Activated T-helper 17 cell treated with anti-CD3 and anti-CD28 coated beads, Interleukin-2, amount 50 U/mL, for 72 hours (primary cell): ENCODE measurements around the gene KIF3C. TPM values are rescaled to one million over a fixed set of nuclear protein-coding genes. Genes with fewer than 3 reads are reported as not detected.
"Not testable (repeated sequence)": the region's sequence is repeated elsewhere in the genome, so short reads cannot be mapped to it uniquely, and the experiment has no call there.

ENCODE experiments used
- ATAC-seq: fragments of 150-1000 bp; cut with Tn5 transposase; replicated peaks from 2 replicates; pipeline ENCODE4 v1.10.0; 2021; ENCODE audit warnings: mild to moderate bottlenecking, moderate library complexity
- H3K27ac Mint-ChIP-seq: one replicate; pipeline ENCODE4 v1.8.0; 2022; ENCODE audit warnings: mixed read lengths
- H3K27me3 Mint-ChIP-seq: one replicate; pipeline ENCODE4 v1.8.0; 2022; ENCODE audit warnings: mixed read lengths
- H3K36me3 Mint-ChIP-seq: one replicate; pipeline ENCODE4 v1.8.0; 2022; ENCODE audit warnings: low read depth, mild to moderate bottlenecking, mixed read lengths
- H3K4me1 Mint-ChIP-seq: one replicate; pipeline ENCODE4 v1.8.0; 2022; ENCODE audit warnings: mixed read lengths
- H3K4me3 Mint-ChIP-seq: one replicate; pipeline ENCODE4 v1.8.0; 2022; ENCODE audit warnings: mild to moderate bottlenecking, mixed read lengths
- H3K9me3 Mint-ChIP-seq: one replicate; pipeline ENCODE4 v1.8.0; 2022; ENCODE audit warnings: mixed read lengths
- total RNA-seq, 2 donors: library from RNA; stranded (reverse); gene quantifications; one replicate each; pipeline ENCODE4 v1.2.3, GENCODE V29; 2022

The KIF3C gene
- total RNA-seq, 2 donors from 2014 or later, result 3.0 to 3.4 TPM

- no peak overlapping the region for H3K27ac Mint-ChIP-seq
- H3K4me3 Mint-ChIP-seq, result no peak overlapping the region
- H3K36me3 Mint-ChIP-seq, result no peaks in the 10 kb centered on the region
- no peak for ATAC-seq
- no peaks in the 10 kb centered on the region for H3K9me3 Mint-ChIP-seq
- H3K4me1 Mint-ChIP-seq, result peaks cover 11% of the 10 kb centered on the region
- no peaks in the 10 kb centered on the region for H3K27me3 Mint-ChIP-seq
Measured at GRCh38 chr2:25960396-25960795, 21.9 kb downstream of the KIF3C start.

- not testable (repeated sequence) for H3K36me3 Mint-ChIP-seq
Measured at GRCh38 chr2:25958611-25959010, 23.7 kb downstream of the KIF3C start.

GRCh38 chr2:25957743-25958142, 24.6 kb downstream of the KIF3C start:
- peaks cover 11% of the 10 kb centered on the region for H3K4me1 Mint-ChIP-seq
- H3K27me3 Mint-ChIP-seq, result no peaks in the 10 kb centered on the region
- no peak overlapping the region for H3K27ac Mint-ChIP-seq
- H3K4me3 Mint-ChIP-seq, result no peak overlapping the region
- no peaks in the 10 kb centered on the region for H3K9me3 Mint-ChIP-seq
- H3K36me3 Mint-ChIP-seq, result no peaks in the 10 kb centered on the region
- ATAC-seq, result no peak

More at GRCh38 chr2:25958611-25959010, 23.7 kb downstream of the KIF3C start:
- H3K27me3 Mint-ChIP-seq, H3K4me3 Mint-ChIP-seq, H3K9me3 Mint-ChIP-seq, ATAC-seq, H3K27ac Mint-ChIP-seq: not testable (repeated sequence)
- peaks cover 11% of the 10 kb centered on the region for H3K4me1 Mint-ChIP-seq

GRCh38 chr2:25955869-25956535, 26.3 kb downstream of the KIF3C start:
- ATAC-seq, result no peak
- Mint-ChIP-seq H3K4me1 (peaks cover 3% of the 10 kb centered on the region), H3K27me3 (no peaks in the 10 kb centered on the region), H3K9me3 (no peaks in the 10 kb centered on the region), H3K27ac (no peak overlapping the region), H3K4me3 (no peak overlapping the region), H3K36me3 (no peaks in the 10 kb centered on the region)

- no peak for ATAC-seq
- no peaks in the 10 kb centered on the region for H3K4me1 Mint-ChIP-seq
- no peaks in the 10 kb centered on the region for H3K27me3 Mint-ChIP-seq
- no peak overlapping the region for H3K4me3 Mint-ChIP-seq
- no peaks in the 10 kb centered on the region for H3K36me3 Mint-ChIP-seq
- no peaks in the 10 kb centered on the region for H3K9me3 Mint-ChIP-seq
- H3K27ac Mint-ChIP-seq, result no peak overlapping the region
Measured at GRCh38 chr2:25955036-25955435, 27.3 kb downstream of the KIF3C start.

GRCh38 chr2:25954199-25954752, 28.0 kb downstream of the KIF3C start:
- Mint-ChIP-seq H3K9me3 (no peaks in the 10 kb centered on the region), H3K4me3 (no peak overlapping the region), H3K4me1 (no peaks in the 10 kb centered on the region), H3K27me3 (no peaks in the 10 kb centered on the region), H3K36me3 (no peaks in the 10 kb centered on the region), H3K27ac (no peak overlapping the region)
- no peak for ATAC-seq

GRCh38 chr2:25951071-25951547, 31.2 kb downstream of the KIF3C start:
- H3K36me3 Mint-ChIP-seq, result no peaks in the 10 kb centered on the region
- no peaks in the 10 kb centered on the region for H3K9me3 Mint-ChIP-seq
- H3K4me1 Mint-ChIP-seq, result no peaks in the 10 kb centered on the region
- no peak overlapping the region for H3K27ac Mint-ChIP-seq
- H3K4me3 Mint-ChIP-seq, result no peak overlapping the region
- H3K27me3 Mint-ChIP-seq, result no peaks in the 10 kb centered on the region
- peak; percentile 96 for ATAC-seq

- H3K27ac Mint-ChIP-seq, result peak overlapping the region; percentile 55
- no peaks in the 10 kb centered on the region for H3K36me3 Mint-ChIP-seq
- no peaks in the 10 kb centered on the region for H3K4me1 Mint-ChIP-seq
- H3K4me3 Mint-ChIP-seq, result no peak overlapping the region
- H3K27me3 Mint-ChIP-seq, result no peaks in the 10 kb centered on the region
- no peaks in the 10 kb centered on the region for H3K9me3 Mint-ChIP-seq
- ATAC-seq, result no peak
Measured at GRCh38 chr2:25948437-25948836, 33.9 kb downstream of the KIF3C start.

- ATAC-seq, result no peak
- Mint-ChIP-seq H3K27ac (no peak overlapping the region), H3K27me3 (no peaks in the 10 kb centered on the region), H3K4me1 (no peaks in the 10 kb centered on the region), H3K9me3 (no peaks in the 10 kb centered on the region), H3K36me3 (no peaks in the 10 kb centered on the region), H3K4me3 (no peak overlapping the region)
Measured at GRCh38 chr2:25941042-25941441, 41.3 kb downstream of the KIF3C start.

GRCh38 chr2:25939257-25939668, 43.0 kb downstream of the KIF3C start:
- Mint-ChIP-seq H3K27me3 (no peaks in the 10 kb centered on the region), H3K4me1 (no peaks in the 10 kb centered on the region), H3K4me3 (no peak overlapping the region), H3K9me3 (no peaks in the 10 kb centered on the region), H3K36me3 (no peaks in the 10 kb centered on the region), H3K27ac (peak overlapping the region; percentile 62)
- ATAC-seq, result no peak

- no peak overlapping the region for H3K4me3 Mint-ChIP-seq
- H3K27me3 Mint-ChIP-seq, result no peaks in the 10 kb centered on the region
- no peaks in the 10 kb centered on the region for H3K4me1 Mint-ChIP-seq
- H3K9me3 Mint-ChIP-seq, result no peaks in the 10 kb centered on the region
- ATAC-seq, result no peak
- H3K36me3 Mint-ChIP-seq, result no peaks in the 10 kb centered on the region
- H3K27ac Mint-ChIP-seq, result no peak overlapping the region
Measured at GRCh38 chr2:25938345-25938744, 44.0 kb downstream of the KIF3C start.

- no peaks in the 10 kb centered on the region for H3K9me3 Mint-ChIP-seq
- no peak overlapping the region for H3K4me3 Mint-ChIP-seq
- H3K4me1 Mint-ChIP-seq, result no peaks in the 10 kb centered on the region
- ATAC-seq, result no peak
- no peaks in the 10 kb centered on the region for H3K27me3 Mint-ChIP-seq
- H3K36me3 Mint-ChIP-seq, result no peaks in the 10 kb centered on the region
- H3K27ac Mint-ChIP-seq, result no peak overlapping the region
Measured at GRCh38 chr2:25936889-25937545, 45.3 kb downstream of the KIF3C start.

GRCh38 chr2:25933622-25934021, 48.7 kb downstream of the KIF3C start:
- no peaks in the 10 kb centered on the region for H3K9me3 Mint-ChIP-seq
- no peak overlapping the region for H3K27ac Mint-ChIP-seq
- no peak overlapping the region for H3K4me3 Mint-ChIP-seq
- ATAC-seq, result peak; percentile 31
- no peaks in the 10 kb centered on the region for H3K4me1 Mint-ChIP-seq
- H3K36me3 Mint-ChIP-seq, result no peaks in the 10 kb centered on the region
- H3K27me3 Mint-ChIP-seq, result no peaks in the 10 kb centered on the region

- Mint-ChIP-seq H3K4me1 (no peaks in the 10 kb centered on the region), H3K36me3 (no peaks in the 10 kb centered on the region), H3K9me3 (no peaks in the 10 kb centered on the region), H3K27ac (no peak overlapping the region), H3K4me3 (no peak overlapping the region), H3K27me3 (no peaks in the 10 kb centered on the region)
- no peak for ATAC-seq
Measured at GRCh38 chr2:25929789-25930473, 52.4 kb downstream of the KIF3C start.

- H3K9me3 Mint-ChIP-seq, result no peaks in the 10 kb centered on the region
- no peak overlapping the region for H3K27ac Mint-ChIP-seq
- H3K27me3 Mint-ChIP-seq, result no peaks in the 10 kb centered on the region
- no peaks in the 10 kb centered on the region for H3K4me1 Mint-ChIP-seq
- no peak for ATAC-seq
- H3K4me3 Mint-ChIP-seq, result no peak overlapping the region
- no peaks in the 10 kb centered on the region for H3K36me3 Mint-ChIP-seq
Measured at GRCh38 chr2:25928668-25929067, 53.6 kb downstream of the KIF3C start.
